Gastroesophageal sphincter (tissue), 3 donors: ENCODE data around the gene ARSJ.

ENCODE experiments used
- CTCF ChIP-seq, 4 experiments: fragments of 200-600 bp in 2 of 4; fragments of 450-650 bp in 2 of 4; sonication (generic) in 1 of 4; IDR thresholded peaks; one replicate each; pipeline ENCODE4 v1.5.1; 2017 to 2019; ENCODE audit warnings: antibody characterized with exemption in 4 of 4, mild to moderate bottlenecking in 2 of 4, moderate library complexity in 2 of 4
- EP300 ChIP-seq: sonication (generic); formaldehyde crosslinking; IDR thresholded peaks from one replicate; pipeline ENCODE4 v1.6.1; 2017; ENCODE audit warnings: antibody characterized with exemption, mild to moderate bottlenecking
- POLR2A ChIP-seq, 2 donors: fragments of 450-650 bp; IDR thresholded peaks; one replicate each; pipeline ENCODE4 v1.6.1; 2017; ENCODE audit warnings: antibody characterized with exemption in 2 of 2, mild to moderate bottlenecking in 2 of 2, moderate library complexity in 1 of 2

GRCh38 chr4:113921089-113921794, 58.2 kb downstream of the ARSJ start:
- TF ChIP-seq POLR2A (IDR thresholded peaks at IDR 0.05): no peak
- no peak for TF ChIP-seq CTCF (IDR thresholded peaks at IDR 0.05)
- TF ChIP-seq EP300: no peak
